Measurements from ENCODE around the gene CLECL1.
"Not testable (repeated sequence)": the region's sequence is repeated elsewhere in the genome, so short reads cannot be mapped to it uniquely, and the experiment has no call there.

CLECL1 gene

DNA sequence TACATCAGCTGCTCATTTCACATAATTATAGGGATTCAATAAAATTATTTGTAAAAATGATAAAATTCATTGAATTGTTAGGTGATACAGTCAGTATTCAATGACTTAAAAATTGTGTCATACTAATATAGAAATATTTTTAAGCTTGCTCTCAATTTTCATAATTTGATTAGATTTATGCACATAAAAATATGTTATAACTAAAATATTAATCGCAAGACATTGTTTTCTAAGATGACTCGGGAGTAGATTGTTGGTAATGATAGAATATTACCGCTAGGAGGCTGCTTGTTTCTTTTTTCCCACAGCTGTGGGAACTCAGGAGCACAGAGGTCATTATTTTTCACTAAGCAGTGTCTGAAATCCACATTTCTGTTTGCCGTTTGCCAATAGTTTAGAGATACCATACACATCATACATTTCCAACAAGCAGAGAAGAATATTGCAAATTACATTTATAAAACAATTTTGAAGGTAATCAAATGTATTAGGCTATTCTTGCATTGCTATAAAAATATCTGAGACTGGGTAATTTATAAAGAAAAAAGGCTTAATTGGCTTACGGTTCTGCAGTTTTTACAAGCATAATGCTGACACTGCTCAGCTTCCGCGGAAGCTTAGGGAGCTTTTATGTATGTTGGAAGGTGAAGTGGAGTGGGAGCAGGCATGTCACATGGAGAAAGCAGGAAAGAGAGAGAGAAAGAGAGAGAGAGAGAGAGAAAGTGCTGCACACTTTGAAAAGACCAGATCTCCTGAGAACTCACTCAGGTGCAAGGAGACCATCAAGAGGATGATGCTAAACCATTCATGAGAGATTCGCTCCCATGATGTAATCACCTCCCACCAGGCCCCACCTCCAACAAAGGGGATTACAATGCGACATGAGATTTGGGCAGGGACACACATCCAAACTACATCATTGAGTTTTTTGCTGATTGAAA, 18.6 kb upstream of the CLECL1 start:
- peak; percentile 65 for DNase-seq (ENCODE audit: low spot score)

DNA sequence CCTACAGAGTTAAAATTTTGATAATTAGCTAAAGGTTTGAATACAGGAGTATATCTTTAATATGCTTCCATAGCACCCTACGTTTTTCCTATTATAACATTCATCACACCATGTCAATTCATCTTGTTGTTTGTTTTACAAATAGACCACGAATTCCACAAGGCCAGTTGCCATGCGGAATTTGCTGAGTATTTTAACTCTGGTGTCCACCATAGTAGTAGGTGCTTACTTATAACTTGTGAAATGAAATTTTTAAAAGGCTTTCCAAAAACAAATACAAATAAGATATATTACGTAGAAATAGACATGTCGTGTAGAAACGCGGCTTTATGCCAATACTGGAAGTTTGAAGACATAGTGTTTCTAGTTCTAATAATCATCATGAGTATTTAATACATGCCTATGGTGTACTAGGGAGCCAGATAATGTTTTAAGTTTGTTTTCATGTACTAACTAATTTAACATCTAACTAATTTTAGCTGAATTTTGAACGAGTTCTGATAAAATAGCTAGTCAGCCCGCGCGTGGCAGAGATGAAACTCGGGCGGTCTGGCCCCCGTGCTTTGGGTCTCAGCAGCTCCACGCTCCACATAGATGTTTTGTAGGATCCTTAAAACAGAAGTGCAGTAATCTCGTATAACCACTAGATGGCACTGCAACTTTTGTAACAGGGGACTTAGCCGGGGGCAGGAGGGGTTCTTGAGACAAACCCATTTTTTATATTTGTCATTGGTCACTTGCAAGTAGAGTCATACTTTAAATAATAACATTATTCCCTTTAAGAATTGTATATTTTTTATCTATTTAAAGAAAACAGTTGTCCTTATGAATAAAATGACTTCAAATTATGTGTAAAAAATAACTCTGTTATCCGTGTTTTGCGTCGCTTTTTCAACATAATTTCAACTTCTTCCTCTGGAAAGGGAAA, 17.6 kb upstream of the CLECL1 start:
- peak; percentile 76 for DNase-seq (ENCODE audit: low spot score)

DNA sequence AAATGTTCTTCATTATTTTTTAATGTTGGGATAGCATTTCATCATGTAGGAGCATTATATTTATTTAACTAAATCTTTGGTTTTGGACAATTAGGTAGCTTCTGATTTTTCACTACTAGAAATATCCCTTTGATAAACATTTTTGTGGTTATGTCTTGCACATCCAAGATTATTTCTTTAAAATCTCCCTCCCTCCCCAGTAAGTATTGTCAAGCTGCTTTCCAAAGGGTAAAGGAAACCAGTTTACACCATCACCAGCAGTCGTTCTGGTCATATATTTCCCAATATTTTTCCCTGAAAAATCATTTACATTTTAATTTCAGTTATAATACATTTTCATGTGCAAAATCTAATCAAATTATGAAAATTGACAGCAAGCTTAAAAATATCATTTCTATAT, 16.7 kb upstream of the CLECL1 start:
- no peak for DNase-seq (ENCODE audit: low spot score)

DNA sequence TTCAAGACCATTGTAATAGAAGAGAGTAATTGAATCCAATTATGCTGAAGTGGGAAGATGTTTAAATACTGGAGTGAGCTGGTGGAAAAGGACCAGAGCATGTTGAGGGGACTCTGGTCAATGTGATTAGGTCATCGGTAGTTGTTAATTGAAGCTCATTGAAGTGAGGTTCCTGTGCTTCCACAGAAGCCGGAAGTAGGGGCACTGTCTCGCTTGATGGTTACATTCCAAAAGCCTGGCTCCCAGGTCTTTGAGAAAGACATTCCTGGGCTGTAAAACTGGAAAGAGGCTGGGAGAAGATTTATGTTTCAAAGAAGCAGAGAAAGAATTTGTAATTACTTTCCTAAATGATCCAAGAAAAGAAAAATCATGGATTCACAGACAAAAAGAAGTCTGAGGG, 12.3 kb upstream of the CLECL1 start:
- DNase-seq (ENCODE audit: low spot score): no peak

DNA sequence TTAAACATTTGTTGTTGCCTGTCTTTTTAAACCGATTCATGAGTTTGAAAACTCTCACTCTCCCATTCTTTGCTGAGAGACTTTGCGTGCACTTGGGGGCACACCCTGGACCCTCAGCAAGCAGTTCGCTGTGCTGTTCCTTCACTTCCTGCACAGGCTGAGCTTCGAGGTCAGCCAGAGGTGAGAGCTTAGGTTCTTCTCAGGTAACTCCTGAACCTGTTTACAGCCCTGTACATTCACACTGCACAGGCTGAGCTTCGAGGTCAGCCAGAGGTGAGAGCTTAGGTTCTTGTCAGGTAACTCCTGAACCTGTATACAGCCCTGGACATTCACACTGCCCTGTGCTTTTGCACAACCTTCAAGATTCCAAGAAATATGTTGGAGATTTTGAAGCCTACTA, 9.8 kb upstream of the CLECL1 start:
- no peak for DNase-seq (ENCODE audit: low spot score)

DNA sequence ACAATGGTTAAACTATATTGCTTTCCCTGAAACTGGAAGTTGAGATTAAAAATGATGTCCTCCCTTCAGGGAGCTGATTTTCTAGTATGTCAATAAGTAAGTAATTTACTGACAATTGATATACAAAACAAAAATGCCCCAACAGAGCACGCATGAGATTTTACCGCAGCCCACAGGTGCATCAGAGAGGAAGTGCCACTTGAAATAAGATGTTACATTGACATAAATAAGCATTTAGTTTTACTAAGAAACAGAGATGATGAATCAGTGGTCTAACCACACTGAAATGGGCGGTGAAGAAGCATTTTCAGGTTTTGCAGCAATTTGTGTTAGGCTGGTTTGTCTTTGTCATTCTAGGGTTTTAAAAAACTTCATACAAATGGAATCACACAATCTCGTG, 8.8 kb upstream of the CLECL1 start:
- no peak for DNase-seq (ENCODE audit: low spot score)

DNA sequence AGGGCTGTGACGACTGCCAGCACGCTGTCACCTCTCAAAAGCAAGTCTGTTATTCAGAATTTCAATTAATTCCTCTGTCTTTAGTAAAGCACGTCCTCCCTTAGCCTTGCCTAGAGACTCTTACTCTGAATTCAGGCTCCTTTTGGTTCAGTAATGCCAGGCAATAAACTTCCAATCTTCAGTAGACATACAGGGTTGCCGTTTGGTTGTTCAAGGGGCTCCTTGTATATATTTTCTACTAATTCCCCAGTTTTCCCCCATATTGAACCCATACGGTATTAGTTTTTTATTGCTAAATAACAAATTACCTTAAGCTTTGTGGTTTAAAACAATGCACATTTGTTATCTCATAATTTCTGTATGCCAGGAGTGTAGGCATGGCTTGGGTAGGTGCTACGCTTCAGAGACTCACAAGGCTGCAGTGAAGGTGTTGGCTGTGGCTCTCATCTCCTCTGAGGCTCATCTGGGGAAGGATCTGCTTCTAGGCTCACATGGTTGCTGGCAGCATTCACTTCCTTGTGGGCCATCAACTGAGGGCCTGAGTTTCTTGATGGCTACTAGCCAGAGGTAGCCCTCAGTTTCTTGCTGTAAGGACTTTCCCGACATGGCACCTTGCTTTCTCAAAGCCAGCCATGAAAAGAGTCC, 7.3 kb upstream of the CLECL1 start:
- DNase-seq (ENCODE audit: low spot score): no peak

DNA sequence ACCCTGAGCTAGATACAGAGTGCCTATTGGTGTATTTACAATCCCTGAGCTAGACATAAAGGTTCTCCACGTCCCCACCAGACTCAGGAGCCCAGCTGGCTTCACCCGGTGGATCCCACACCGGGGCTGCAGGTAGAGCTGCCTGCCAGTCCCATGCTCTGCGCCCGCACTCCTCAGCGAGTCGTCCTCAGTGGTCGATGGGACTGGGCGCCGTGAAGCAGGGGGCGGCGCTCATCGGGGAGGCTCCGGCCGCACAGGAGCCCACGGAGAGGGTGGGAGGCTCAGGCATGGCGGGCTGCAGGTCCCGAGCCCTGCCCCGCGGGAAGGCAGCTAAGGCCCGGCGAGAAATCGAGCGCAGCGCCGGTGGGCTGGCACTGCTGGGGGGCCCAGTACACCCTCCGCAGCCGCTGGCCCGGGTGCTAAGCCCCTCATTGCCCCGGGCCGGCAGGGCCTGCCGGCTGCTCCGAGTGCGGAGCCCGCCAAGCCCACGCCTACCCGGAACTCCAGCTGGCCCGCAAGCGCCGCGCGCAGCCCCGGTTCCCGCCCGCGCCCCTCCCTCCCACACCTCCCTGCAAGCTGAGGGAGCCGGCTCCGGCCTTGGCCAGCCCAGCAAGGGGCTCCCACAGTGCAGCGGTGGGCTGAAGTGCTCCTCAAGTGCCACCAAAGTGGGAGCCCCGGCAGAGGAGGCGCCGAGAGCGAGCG, 6.7 kb upstream of the CLECL1 start:
- not testable (repeated sequence) for DNase-seq (ENCODE audit: low spot score)

DNA sequence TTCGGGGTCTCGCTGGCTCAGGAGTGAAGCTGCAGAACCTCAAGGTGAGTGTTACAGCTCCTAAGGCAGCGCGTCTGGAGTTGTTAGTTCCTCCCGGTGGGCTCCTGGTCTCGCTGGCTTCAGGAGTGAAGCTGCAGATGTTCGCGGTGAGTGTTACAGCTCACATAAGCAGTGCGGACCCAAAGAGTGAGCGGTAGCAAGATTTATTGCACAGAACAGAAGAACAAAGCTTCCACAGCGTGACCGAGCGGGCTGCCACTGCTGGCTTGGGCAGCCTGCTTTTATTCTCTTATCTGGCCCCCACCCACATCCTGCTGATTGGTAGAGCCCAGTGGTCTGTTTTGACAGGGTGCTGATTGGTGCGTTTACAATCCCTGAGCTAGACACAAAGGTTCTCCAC, 6.0 kb upstream of the CLECL1 start:
- not testable (repeated sequence) for DNase-seq (ENCODE audit: low spot score)

DNA sequence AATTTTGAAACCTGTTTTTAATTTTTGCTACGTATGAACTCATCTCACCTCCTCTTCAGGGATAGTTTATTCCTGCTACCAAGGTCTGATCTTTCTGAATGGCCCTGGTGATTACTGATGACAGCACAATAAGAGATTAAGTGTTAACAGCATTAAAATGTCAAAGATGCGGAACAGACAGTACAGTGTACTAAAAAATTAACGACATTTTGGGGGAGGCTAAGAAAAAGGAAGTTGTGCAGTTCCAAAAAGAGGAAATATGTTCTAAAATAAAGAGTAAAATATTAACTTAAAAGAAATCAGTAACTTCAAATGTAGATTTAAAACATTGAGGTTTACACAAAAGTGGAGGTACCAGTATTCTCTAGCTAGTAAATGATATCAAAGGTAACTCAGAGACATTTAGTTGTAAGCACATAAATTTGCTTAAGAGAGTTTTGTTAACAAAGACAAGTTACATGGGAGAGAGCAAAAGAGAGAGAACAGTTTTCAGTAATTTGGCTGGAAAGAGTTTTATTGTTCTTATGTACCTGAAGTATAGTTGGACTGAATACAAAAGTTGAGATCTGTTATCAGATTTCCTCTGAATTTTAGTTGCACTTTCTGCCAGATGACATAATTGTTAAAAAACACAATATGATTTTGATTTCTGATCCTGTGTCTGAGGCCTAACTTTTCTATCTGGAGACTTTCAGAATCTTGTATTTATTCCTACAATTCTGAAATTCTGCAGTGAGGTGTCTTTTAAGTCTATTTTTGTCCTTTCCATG, 4.2 kb upstream of the CLECL1 start:
- DNase-seq (ENCODE audit: low spot score): no peak

DNA sequence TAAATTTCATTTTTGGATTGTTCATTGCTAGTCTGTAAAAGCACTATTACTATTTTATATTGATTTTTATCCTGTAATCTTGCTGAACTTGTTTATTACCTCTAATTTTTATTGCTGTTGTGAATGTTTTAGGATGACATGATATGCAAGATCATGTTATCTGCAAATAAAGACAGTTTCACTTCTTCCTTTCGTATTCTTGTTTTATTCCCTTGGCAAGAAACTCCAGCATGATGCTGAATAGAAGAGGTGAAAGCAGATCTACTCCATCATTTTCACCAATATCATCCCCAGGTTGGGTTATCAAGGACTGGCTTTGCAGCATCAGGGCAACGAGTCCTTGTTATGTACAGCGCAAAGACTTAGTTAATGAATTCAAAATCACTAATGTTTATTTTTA, 2.7 kb upstream of the CLECL1 start:
- no peak for DNase-seq (ENCODE audit: low spot score)

DNA sequence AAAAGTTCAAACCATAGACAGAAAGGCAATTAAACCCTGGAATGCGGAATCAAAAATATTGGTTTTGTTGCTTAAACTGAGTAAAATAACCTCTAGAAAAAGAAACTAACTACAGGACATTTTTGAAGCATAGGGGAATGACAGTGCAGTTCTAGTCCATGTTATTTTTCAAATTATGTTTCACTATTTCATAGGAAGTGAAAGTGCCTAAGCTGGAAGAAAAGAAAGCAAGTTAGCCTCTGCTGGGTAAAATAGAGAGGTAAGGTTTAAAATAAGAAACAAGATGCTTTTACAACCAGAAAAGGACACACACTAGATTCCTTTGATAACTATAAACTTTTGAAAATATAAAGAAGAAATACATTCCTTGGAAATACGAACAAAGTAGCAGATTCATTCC, 1.1 kb downstream of the CLECL1 start:
- no peak for DNase-seq (ENCODE audit: low spot score)

DNA sequence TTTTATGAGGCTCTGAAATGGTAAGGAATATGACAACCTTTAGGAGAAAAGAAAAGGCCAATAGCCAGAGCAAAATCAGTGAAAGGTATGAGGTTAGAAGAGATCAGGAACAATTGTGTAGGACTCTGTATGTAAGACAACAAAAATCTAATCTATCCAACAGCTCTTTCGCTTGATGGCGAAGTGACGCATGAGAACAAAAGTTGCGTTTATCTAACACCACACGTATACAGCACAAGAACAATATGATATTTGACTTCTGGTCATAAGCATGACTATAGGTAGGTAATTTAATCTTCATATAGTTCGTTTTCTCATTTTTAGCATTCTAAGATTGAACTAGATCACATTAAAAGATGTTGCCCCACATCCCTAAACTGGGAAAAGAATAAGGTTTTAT, 1.5 kb downstream of the CLECL1 start:
- no peak for DNase-seq (ENCODE audit: low spot score)

DNA sequence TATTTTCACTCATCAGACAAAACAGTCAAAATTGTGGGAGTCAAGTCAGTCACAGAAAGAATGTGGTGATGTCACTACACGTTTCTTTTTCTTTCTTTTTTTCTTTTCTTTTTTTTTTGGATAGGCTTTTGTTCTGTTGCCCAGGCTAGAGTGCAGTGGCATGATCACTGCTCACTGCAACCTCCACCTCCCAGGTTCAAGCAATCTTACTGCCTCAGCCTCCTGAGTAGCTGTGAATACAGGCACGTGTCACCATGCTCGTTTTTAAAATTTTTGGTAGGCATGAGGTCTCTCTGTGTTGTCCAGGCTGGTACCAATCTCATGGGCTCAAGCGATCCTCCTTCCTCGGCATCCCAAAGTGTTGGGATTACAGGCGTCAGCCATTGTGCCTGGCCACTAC, 2.3 kb downstream of the CLECL1 start:
- no peak for DNase-seq (ENCODE audit: low spot score)

DNA sequence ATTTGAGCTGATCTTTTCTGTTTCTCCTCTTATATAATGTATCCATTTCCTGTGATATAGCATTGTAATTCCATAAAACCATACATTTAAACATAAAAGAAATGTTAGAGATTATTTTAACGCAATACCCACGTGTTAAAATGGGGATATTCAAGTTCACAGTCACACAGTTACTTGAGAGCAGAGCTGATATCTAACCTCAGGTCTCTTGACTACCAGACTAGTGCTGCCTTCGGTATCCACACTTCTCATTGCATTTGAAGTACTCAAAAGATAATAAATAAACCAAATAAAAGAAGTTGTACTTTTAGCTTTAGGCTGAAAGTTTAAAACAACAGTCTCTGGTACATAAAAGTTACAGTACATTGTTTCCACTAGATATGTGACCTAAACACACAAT, 2.9 kb downstream of the CLECL1 start:
- no peak for DNase-seq (ENCODE audit: low spot score)

DNA sequence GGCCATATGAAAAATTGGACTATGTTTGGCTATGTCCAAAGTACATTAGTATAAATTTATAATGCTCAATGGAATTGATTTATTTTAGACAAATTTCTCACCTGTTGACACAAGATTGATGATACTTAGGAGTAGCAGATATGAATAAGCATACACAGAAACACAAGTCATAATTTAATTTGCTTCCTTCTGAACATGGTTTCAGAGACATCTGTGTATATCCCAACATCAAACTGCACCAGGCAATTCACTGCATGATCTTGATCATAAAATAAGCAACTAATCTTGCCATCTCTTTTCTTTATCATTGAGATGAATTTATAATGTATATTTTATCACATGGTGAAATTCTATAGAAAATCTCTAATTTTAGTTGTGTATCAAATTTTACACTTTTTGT, 3.8 kb downstream of the CLECL1 start:
- DNase-seq (ENCODE audit: low spot score): no peak

DNA sequence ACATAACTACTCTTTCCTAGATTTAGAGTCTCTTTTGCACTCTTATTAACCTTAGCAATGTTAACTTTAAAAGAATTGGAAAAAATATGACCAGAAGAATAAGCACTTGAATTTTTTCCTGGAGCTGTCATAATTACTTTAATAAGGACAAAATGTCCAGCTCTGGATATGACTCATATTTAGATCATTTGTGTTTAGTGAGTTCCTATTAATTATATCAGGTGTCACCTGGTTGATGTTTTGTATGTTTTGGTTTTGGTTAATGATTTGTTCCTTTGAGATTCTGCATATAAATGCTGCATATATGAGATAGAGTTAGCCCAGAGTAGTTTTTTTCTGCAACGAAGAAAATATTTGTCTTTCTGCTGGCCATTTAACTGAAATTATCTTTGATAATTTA, 5.1 kb downstream of the CLECL1 start:
- DNase-seq (ENCODE audit: low spot score): no peak

DNA sequence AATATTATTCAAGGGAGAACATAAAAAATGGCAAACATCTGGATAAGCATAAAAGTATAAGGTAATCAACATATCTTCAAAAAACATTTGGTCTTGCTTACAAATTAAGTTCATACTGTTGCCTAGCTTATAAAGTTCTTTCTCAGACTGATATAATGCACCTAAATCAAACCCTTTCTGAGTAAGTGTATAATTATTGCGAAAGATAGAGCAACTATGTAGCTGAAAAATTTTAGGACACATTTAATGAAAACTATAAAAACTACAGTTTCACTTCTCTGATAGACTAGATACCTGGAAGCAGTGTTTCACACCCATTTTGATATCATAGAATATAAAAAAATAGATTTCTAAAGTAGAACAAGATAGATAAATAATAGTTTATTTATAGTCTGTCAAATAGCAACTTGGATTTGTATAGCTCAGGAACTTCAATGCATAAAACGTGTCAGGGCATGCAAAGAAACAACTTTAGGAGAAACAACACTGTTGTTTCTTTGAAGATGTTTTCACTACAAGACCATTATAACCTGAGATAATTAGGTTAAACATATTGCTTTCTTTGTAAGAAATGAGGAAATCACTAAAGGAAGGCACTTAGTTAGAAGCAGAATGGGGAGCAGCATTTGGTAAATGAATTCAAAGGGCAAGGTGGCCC, 7.6 kb downstream of the CLECL1 start:
- no peak for DNase-seq (ENCODE audit: low spot score)

DNA sequence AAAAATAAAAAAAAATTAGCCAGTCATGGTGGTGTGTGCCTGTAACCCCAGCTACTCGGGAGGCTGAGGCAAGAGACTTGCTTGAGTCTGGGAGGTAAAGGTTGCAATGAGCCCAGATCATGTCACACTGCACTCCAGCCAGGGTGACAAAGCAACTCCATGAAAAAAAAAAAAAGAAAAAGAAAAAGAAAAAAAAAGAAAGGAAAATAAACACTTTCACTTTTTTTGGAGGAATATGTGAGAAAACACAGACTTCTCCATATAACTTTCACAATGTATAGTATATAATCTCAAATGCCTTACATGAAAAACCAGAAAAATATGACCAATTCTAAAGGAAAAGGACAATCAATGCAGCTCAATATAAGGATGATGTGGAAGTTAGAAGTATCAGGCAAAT, 8.9 kb downstream of the CLECL1 start:
- no peak for DNase-seq (ENCODE audit: low spot score)

DNA sequence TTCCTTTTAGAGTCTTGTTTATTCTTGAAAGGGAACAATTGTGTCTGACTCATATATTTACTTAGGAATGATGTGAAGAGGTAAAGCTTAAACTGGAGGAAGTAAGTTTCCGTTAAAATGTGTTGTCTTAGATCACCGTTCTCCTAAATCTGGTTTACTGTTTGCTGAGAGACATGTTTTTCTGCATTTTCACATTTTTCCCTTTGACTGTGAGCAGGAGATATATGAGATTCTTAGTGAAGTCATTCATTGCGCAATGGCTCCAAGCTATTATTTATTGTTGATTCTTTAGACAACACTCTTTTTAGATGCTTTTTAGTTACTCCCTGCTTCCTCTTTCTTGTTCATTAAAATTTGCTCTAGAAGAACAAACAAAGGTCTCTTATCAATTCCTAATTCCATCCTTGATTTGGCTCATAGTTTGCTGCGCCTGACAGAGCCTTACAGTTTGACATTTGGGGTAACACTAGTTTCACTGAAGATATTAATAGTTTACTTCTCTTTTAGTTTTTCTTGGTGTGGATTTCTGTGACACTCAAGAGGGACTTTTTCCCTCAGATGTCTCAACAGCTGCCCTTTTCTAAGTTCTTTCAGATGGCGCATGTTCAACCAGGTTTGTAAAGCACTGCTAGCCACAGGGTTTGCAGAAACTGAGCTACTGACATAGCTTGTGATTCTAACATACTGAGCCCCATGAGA, 11.4 kb downstream of the CLECL1 start:
- DNase-seq (ENCODE audit: low spot score): no peak

Measured in RKO (cell line).